Measurements from ENCODE around the gene AQP7. TPM values are rescaled to one million over a fixed set of nuclear protein-coding genes. Genes with fewer than 3 reads are reported as not detected.
"Not testable (repeated sequence)": the region's sequence is repeated elsewhere in the genome, so short reads cannot be mapped to it uniquely, and the experiment has no call there.

AQP7 gene
- polyA plus RNA-seq (ENCODE audit: insufficient read length), result 6.4 TPM

DNA sequence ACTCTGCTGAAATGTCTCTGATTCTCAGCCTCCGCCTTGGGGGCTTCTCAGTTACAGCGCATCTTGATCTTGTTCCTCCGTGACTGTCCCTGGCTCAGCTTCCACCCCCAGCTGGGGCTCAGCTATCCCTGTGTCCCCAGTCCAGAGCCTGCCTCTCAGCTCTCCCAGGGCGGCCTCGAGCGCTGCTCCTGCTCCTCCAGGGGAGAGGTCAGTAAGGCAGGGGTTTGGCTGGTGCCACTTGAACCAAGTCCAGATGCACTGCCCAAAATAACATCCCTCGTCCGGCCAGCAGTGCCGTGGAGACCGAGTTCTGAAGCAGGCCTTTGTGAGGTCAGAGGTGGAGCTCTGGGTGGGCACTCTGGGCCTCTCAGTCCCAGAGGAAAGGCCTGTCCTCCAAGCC is at the start of gene AQP7:
AQP7 (minus strand) TSS at position 198 of the 400 bp plus-strand sequence. CDS start 1,306 bp downstream, outside the sequence.
- not testable (repeated sequence) for DNase-seq

DNA sequence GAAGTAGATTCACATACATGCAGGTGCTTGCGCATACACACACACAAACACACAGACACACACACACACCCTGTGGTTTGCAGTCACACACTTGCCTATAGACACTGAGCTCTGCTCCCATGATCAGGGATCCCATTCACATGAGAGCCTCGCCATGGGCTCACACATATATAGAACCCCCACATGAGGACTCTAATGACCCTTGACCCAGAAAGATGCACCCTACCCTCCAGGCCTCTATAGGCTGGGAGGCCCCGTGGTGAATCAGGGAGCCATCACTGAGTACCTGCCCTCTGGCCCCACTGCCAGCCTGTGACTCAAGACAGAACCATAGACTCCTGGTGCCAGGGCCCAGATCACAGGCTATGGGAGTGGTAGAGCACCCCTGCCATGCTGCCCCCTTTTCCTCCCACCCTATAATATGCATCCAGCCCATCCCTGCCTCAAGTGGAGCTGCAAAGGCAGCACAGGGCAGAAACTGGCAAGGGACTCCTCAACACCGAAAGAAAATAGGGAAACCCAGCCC is 48.3 kb upstream of the AQP7 start:
- no peak for DNase-seq

DNA sequence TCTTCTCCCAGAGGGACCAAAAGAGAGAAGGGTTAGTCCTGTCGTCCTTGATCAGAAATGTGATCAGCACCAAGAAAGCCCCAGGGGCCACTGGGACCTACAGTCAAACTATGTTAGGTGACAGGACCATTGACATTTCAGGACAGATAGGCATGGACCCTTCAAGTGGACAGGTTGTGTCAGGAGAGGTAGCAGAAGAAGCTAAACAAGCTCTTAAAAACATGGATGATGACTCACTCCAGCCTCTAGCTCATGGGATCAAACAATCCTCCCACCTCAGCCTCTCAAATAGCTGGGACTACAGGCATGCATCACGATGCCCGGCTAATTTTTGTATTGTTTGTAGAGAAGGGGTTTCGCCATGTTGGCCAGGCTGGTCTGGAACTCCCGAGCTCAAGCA is 47.3 kb upstream of the AQP7 start:
- DNase-seq, result no peak

DNA sequence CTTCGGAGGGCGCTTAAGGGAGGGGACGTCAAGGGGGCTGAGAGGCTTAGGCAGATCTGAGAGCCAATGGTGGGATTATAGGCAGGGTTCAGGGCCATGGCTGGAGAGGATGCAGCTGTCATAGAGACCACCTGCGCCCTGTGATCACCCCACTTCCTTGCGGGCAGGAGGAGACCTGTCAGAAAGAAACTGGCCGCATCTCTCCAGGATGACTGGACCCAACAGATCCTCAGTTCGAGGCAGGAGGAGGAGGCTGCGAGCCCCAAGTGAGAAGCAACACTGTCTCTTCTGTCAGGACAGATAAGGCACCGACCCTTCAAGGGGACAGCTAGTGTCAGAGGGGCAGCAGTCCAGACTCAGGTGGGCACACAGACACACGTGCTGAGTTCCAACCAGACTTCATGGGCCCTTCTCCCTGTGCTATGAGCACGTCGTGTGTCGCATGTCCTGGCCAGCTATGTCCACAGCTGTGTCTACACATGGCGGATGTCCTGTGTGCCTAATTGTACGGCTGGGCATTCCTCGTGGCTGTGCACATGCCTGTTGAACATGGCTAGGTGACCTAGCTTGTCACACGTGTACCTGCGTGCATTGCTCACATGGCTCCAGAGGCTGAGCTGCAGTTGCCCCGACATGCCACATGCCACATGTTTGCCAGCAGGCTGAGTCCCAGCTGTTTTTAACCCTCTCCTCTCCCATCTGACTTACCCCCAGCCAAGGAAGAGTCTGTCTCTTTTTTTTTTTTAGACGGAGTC is 45.6 kb upstream of the AQP7 start:
- DNase-seq, result no peak

DNA sequence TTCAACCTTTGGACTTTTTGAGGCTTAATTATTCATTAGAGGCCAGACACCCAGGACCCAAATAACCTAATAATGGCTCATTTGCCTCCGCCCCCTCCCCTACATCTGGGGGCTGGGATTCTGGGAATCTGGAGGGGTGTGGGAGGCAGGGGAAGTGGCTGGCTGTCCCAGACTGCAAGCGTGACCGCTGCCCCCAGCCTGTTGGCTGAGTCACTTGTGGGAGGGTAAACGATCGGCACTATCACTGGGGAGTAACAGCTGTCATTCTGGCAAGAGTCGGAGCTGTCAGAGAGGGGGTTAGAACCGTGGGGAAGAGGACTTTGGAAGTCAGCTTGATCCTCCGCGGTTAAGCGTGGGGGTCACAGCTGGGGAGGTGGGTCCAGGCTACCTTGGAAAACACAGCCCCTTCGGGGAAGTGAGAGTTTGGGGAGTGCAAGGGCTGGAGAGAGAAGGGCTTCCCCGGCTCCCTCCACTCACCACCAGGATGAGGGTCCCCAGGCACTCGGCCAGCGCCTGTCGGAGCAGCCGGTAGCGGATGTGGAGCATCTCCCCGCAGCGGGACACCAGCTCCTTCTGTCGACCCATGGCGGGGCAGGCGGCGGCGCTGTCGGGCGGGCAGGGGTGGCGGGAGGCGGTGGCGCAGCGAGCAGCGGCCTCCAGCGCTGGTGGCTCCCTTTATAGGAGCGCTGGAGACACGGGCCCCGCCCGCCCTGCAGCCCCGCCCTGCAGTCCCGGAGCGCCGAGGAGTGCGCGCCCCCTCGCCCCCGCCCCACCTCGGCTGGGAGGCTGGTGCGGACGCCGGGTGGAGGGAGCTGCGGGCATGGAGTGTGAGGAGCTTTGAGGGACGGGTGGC is 44.8 kb upstream of the AQP7 start, which contains the start of gene AQP3:
AQP3 (minus strand) TSS at position 648 of the 853 bp plus-strand sequence; CDS start at position 585, 63 bp downstream.
- peak; percentile 51 for DNase-seq

DNA sequence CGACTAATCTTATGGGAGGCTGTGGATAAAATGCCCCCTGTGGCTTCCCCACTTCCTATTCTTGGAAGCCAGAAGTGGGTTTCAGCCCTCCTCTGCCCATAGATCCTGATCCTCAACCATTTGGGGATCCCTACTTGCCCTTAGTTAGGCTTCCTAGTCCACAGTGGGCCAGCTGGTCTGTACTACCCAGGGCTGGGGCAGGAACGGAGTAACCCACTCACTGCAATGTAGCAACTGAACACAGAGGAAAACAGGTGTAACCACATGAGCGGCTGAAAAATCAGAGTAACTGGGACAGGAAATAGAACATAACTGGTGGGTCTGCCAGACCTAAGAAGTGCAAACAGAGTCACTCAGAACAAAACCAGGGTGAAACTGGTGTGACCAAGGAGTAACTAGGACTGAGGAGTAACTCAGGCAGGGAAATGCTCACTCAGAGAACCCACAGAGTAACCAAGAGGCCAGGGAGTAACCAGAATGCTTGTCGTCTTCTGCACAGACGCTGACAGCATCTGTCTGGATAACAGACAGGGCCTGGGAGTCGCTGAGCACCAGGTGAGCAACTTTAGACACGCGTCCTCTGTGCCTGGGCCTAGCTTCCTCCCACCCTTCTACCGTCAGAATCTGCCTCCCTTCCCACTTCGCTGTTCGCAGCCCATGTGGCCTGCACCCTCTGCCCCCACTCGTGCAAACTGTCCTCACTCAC is 44.0 kb upstream of the AQP7 start:
- DNase-seq, result no peak

DNA sequence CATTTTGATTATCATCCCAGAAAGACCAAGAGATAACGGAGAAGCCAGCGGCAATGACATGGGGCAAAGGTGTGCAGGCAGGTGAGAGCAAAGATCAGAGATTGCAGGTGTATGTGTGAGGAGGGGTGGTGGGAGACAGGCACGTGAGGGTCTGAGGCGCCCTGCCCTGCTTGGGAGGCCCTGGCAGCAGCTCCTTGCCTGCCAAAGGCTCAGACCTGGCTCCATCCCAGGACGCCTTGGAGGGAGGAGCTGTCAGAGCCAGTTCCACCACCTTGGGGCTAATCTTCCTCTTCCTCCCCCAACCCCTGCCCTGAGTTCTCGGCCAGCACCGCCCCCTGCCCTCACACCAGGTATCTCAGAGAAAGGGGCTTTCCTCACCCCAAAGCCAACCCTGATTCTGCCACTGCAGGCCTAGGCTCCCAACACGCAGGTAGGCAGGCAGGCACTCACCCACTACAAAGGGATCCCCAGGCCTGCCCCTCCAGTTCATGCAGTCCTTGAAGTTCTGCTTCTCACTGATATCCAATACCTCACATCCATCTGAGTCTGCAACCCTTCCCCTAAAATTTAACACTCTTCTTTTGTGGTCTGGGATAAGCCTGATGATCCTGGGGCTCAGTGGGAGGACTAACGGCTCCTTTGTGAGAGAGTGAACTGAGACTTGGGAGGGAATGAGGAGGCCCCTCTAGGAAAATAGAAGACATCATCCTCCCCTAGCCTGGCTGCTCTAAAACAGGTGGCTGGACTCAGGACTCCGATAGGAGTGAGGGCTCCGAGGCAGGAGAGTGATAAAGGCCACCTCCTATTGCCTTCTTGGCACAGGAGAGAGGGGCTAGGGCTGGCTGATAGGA is 43.2 kb upstream of the AQP7 start:
- no peak for DNase-seq

DNA sequence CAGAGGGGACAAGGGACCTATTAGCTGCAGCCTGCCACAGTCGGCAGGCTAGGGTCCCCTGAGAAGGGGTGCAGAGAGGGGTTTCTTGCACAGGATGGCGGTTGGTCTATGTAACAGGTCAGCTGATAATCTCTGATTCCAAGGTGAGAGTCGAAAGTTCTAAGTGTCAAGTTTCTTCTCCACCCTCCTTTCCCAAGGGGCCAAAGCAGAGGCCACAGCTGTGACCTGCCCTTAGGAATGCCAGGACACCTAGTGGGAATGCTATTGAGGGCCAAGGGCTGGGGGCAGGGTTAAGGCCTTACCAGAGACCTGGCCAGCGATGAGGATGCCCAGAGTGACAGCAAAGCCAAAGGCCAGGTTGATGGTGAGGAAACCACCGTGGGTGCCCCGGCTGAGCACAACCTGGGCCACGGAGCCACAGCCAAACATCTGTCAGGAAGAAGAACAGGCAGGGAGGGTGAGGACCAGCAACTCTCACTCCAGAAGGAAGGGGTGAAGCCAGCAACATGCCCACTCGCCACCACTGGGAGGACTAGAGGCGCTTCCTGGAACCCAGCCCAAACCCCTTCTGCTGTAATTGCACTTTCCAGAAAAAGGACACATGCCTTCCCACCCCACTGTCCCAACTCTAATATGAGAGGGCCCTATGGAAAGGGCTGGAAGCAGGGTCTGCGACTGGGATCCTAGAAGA is 41.2 kb upstream of the AQP7 start:
- no peak for DNase-seq

DNA sequence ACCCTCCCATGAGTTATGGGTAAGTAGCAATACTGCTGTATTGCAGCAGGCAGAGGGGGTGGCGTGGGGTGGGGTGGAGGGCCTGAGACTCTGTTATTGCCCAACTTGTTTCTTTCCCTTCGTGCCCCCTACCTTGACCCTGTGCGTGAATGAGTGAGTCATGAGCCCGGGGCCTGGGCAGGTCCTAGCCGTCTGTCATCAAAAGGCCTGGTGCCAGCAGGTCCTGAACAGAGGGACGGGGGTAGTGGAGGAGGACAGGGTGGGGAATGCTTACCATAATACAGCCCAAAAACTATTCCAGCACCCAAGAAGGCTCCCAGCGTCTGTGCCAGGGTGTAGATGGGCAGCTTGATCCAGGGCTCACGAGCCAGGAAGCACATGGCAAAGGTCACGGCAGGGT is 40.7 kb upstream of the AQP7 start:
- DNase-seq, result no peak

DNA sequence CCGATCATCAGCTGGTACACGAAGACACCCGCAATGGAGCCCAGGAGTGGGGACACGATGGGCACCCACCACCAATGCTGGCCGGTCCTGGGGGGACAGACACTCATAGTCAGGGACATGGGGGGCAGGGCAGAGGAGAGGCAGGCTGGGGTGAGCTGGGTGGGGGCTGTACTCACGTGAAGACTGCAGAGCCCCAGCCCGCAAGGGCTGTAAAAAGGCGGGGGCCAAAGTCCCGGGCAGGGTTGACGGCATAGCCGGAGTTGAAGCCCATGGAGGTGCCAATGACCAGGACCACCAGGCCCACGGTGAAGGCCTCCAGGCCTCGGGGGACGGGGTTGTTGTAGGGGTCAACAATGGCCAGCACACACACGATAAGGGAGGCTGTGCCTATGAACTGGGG is 39.8 kb upstream of the AQP7 start:
- DNase-seq, result no peak

DNA sequence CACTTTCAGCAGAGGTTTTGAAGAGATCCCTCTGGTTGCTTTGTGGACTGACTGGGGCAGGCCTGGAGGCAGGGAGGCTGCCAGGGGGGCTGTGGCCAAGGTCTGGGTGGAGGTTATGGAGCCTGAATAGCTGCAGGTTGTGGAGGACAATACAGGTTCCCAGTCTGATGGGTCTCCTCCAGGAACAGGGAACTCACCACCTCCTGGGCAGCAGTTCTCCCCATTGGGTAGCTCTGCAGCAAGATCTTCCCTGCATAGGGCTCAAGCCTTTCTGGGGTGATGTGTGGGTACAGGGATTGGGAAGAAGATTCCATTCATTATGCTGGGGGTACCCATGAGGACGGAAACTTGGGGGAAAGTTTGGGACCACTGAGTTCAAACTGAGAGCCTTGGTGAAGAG is 38.2 kb upstream of the AQP7 start:
- no peak for DNase-seq

DNA sequence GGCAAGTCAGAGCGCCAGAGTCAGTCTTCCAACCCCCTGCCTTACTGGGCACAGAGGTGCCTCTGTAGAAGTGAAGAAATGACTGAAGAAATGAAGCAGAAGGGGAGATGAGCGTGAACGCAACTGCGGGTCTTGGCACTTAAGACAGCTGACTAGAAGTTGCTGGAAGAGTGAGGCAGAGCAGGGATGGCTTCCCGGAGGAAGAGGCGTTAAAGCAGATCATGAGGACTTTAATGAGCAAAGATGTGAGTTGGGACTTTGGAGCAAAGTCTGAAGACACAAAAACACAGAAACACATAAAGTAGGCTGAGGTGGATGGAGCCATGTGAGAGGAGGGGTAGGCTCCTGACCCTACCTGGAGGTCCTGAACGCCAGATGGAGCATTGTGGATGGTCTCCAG is 37.8 kb upstream of the AQP7 start:
- no peak for DNase-seq

DNA sequence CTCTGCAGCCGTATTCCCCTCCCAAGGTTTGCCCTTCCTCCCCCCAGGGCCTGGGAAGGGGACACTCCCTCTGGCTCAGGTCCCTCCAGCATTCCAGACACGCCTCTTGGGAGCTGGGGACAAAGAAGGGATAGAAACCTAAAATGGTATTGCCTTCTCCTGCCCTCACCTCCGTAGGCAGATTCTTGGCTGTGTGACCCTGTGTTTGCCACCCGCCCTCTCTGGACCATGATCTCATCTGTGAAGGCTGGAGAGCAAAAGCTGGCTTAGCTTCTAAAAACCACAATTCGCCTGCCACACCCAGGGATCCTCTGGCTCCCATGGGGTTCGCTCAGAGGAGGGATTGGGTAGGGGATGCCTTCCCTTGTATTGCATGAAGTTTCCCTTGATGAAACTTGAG is 37.4 kb upstream of the AQP7 start:
- no peak for DNase-seq

DNA sequence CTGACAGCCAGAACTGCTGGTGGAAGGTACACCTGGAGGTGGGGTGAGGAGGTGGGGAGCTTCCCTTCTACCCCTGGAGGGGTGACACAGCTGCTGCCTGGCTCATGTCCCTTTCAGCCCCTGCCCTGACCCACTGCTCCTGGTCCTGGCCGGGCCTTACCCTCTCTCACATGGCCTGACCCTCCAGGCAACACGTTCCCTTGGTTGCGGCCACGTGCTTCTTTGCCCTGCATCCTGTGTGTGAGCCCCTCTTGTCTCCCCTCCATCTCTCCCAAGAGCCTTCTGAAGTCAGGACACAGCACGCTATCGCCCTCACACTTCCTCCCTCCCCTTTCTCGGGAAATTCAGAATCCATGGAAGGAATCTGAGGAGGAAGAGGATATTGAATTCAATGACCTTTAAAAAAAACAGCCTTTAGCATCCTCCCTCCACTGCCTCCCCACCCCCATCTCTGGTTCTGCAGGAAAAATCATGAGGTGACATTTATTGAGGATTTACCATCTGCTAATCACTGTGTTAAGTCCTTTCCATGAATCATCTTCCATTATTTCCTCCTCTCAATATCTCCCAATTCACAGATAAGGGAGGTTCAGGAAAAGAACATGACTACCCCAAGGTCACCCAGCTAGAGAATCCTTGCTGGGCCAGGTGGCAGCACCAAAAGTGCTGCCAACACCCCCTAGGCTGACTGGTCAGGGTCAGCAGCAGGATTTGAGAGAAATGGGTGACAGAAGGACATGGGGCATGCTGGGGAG is 36.7 kb upstream of the AQP7 start:
- no peak for DNase-seq

DNA sequence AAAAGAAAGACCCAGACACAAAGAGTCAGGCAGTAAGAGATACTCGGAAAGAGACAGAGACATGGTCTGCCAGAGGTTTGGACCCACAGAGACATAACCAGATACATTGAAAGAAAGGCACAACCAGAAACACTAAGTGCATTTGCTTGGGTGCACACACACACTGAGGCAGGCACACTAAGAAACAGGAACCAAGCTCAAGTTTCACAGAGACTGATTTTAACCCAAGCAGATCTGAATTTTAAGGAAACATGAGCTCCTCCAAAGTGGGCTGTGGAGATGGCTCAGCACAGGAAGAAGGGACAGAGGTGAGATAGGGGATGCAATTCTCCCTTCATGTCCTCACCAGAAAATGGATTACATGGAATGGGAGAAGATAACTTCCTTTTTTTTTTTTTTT is 35.5 kb upstream of the AQP7 start:
- no peak for DNase-seq

DNA sequence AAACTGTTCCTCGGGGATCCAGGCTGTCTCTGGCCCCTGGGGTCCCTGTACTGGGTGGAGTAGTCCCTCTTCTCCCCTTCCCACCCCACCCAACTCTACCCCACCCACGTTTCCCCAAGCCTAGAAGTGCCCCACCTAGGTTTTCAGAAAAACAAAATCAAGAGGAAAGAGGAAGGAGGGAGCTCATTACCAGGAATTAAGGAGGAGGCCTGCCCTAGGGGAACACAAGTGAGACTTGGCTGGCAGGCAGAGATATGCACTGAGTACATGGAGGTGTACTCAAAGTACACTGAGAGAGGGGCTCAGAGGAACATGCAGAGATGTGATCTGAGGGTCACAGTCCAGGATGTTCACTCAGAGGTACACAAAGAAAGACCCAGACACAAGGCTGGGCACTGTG is 34.8 kb upstream of the AQP7 start:
- no peak for DNase-seq

DNA sequence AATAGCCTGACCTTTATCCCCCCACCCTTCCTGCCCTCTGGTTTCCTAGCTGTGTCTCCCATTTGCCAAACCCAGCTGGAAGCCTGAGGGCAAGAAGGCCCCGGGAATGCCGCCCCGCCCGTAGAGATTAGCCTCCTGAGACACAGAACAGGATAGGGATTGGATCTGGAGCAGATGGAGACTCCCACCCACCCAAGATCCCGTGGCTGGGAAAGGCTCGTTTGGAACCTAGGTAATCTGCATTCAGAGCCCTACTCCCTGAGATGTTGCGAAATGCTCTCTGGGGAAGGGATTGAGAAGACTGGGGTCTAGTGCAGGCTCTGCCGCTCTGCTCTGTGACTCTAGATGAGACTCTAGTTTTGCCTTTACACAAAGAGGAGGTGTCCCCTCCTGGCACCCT is 34.1 kb upstream of the AQP7 start:
- DNase-seq, result no peak

DNA sequence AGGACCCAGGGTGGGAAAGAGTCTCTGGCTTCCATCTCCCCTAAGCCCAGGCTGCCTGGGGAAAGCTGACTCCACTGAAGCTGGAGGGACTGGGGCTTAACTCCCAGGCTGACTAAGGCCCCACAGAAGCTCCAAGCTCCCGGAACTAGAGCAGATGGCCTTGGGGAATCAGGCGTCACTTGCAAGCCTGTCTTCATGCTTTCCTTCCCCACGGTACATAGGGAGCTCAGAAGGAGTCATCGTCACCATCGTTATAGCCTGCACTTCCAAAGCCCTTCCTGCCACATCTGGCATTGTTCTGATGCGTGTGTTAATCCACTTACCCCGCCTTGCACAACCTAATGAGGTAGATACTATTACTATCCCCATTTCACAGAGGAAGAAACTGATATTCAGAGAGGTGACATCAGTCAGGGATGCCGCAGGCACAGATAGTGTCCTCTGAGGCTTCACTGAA is 33.5 kb upstream of the AQP7 start:
- DNase-seq, result no peak

DNA sequence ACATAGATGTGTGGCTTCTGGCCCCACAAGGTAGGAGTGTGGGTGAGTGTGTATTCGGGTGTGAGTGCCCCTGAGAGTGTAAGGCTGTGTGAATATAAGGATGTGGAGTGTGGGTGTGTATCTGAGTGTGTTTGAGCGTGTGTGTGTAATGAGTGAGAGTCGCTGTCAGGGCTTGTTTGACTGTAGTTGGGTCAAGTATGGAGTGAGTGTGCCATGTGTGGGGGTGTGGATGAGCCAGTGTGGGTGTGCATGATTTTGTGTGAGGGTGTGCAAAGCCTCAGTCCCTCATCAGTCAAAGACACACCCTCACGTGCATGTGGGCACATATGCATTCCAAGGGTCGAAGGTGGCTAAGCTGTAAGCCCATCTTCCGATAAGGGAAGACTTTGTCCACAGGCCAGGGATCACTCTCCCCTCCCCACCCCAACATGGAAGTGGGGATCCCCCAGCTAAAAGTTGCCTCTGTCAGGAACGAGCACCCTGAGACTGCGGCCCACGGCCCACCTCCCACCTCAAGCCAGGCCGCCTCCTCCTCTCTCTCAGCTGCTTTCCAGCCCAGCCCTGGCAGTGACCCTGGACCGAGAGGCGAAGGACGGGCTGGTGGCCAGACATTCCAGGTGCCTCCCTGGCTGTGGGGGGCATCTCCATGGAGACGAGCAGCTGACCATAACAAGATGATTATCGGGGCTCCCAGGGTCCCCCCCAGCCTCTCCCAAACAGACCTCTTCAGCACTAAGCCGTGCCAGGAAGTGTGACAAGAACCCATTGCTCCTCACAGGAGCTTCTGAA is 32.1 kb upstream of the AQP7 start:
- no peak for DNase-seq

DNA sequence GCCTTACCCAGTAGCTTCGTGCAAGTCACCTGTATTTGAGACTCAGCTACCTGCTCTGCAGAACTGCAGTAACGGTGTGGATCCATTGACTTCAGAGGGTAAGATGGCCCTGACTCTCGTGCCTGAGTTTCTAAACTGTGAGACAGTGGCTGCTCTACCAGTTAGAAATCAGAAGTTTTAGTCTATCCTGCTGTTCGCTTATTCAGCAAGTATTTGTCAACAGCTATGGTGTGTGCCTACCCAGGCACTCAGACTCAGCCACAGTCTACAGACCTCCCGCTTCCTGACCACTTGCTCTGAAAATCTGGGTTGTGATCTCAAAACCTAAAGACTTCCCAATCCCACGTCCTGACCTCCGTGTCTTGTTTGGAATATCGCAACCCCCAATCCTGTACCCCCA is 31.5 kb upstream of the AQP7 start:
- DNase-seq, result no peak
